ENCODE results near the gene GARIN5A.

GARIN5A gene

GRCh38 chr19:50511069-50511822 is 34.6 kb upstream of the GARIN5A start, which contains the start of gene JOSD2:
Gene JOSD2 (minus strand): TSS chr19:50511191. CDS start chr19:50510431, 760 bp downstream.
- H3K27me3 ChIP-seq (ENCODE audit: insufficient read depth, poor library complexity, severe bottlenecking): peaks cover 8% of the 10 kb centered on the region
- peak within 1 kb of the TSS; percentile 72 for H3K27ac ChIP-seq (replicated peaks)
- peak; percentile 29; the same call in 1 of the 2 replicates for TF ChIP-seq POLR2AphosphoS5 (IDR thresholded peaks at IDR 0.05; ENCODE audit: low read depth)
- no peak for TF ChIP-seq CTCF (IDR thresholded peaks at IDR 0.05; ENCODE audit: insufficient read depth, low read length)
- 0 out of 2 replicates have a peak, but pooled peaks have one; percentile 4 for TF ChIP-seq SPI1 (IDR thresholded peaks at IDR 0.05; ENCODE audit: borderline replicate concordance, low read depth)
- peak; percentile 84 for TF ChIP-seq GABPA (IDR thresholded peaks at IDR 0.05; ENCODE audit: low read depth)
- TF ChIP-seq, protein P1, sequence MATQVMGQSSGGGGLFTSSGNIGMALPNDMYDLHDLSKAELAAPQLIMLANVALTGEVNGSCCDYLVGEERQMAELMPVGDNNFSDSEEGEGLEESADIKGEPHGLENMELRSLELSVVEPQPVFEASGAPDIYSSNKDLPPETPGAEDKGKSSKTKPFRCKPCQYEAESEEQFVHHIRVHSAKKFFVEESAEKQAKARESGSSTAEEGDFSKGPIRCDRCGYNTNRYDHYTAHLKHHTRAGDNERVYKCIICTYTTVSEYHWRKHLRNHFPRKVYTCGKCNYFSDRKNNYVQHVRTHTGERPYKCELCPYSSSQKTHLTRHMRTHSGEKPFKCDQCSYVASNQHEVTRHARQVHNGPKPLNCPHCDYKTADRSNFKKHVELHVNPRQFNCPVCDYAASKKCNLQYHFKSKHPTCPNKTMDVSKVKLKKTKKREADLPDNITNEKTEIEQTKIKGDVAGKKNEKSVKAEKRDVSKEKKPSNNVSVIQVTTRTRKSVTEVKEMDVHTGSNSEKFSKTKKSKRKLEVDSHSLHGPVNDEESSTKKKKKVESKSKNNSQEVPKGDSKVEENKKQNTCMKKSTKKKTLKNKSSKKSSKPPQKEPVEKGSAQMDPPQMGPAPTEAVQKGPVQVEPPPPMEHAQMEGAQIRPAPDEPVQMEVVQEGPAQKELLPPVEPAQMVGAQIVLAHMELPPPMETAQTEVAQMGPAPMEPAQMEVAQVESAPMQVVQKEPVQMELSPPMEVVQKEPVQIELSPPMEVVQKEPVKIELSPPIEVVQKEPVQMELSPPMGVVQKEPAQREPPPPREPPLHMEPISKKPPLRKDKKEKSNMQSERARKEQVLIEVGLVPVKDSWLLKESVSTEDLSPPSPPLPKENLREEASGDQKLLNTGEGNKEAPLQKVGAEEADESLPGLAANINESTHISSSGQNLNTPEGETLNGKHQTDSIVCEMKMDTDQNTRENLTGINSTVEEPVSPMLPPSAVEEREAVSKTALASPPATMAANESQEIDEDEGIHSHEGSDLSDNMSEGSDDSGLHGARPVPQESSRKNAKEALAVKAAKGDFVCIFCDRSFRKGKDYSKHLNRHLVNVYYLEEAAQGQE (IDR thresholded peaks at IDR 0.05; ENCODE audit: insufficient replicate concordance, low read depth): no peak
- peak within 1 kb of the TSS; percentile 74 for H3K4me3 ChIP-seq (replicated peaks; ENCODE audit: insufficient read depth, low read length)
- DNase-seq (ENCODE audit: low read depth in 1 of 2, low spot score in 1 of 2): peak; percentile 98 to 99

GRCh38 chr19:50510700-50511068 is 34.0 kb upstream of the GARIN5A start:
- peak; percentile 41; the same call in 1 of the 2 replicates for TF ChIP-seq SPI1 (IDR thresholded peaks at IDR 0.05; ENCODE audit: borderline replicate concordance, low read depth)
- TF ChIP-seq GABPA (IDR thresholded peaks at IDR 0.05; ENCODE audit: low read depth): no peak
- DNase-seq (ENCODE audit: low read depth in 1 of 2, low spot score in 1 of 2): no peak
- H3K27me3 ChIP-seq (ENCODE audit: insufficient read depth, poor library complexity, severe bottlenecking): peaks cover 3% of the 10 kb centered on the region
- peak overlapping the region; percentile 74 for H3K4me3 ChIP-seq (replicated peaks; ENCODE audit: insufficient read depth, low read length)
- H3K27ac ChIP-seq (replicated peaks): peak overlapping the region; percentile 72

DNA sequence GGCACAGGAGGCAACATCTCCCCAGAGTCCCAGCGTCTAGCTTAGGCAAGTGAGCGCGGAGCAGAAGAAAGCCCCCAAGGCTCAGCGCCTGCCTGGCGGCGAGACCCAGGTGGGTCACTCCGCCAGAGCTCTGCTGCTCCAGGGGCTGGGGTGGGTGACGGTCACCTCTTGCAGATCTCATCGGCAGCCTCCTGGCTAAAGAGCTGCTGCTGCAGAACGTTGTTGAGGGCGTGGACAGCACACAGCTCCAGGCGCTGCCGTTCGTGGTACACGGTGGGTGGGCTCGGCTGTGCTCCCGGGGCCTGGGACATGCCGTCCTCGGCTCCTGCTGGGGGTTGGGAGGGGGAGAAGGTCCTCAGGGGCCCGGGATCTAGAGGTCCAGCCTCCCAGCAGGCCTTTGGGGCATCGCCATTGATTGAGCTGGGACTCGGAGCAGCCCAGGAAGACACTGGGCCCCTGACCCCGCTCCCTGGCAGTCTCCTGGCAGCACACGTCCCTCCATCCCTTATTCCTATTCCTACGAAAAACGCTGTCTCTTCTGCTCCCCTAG is 33.5 kb upstream of the GARIN5A start:
- no peak for TF ChIP-seq POLR2AphosphoS5 (IDR thresholded peaks at IDR 0.05; ENCODE audit: low read depth)
- no peak for TF ChIP-seq SPI1 (IDR thresholded peaks at IDR 0.05; ENCODE audit: borderline replicate concordance, low read depth)
- no peak for TF ChIP-seq CTCF (IDR thresholded peaks at IDR 0.05; ENCODE audit: insufficient read depth, low read length)
- TF ChIP-seq GABPA (IDR thresholded peaks at IDR 0.05; ENCODE audit: low read depth): no peak
- TF ChIP-seq, protein P1 (IDR thresholded peaks at IDR 0.05; ENCODE audit: insufficient replicate concordance, low read depth): no peak
- DNase-seq (ENCODE audit: low read depth in 1 of 2, low spot score in 1 of 2): no peak
- peak overlapping the region; percentile 72 for H3K27ac ChIP-seq (replicated peaks)
- no peaks in the 10 kb centered on the region for H3K27me3 ChIP-seq (ENCODE audit: insufficient read depth, poor library complexity, severe bottlenecking)
- peak overlapping the region; percentile 74 for H3K4me3 ChIP-seq (replicated peaks; ENCODE audit: insufficient read depth, low read length)

GRCh38 chr19:50509366-50509765 is 32.7 kb upstream of the GARIN5A start:
- no peaks in the 10 kb centered on the region for H3K27me3 ChIP-seq (ENCODE audit: insufficient read depth, poor library complexity, severe bottlenecking)
- H3K27ac ChIP-seq (replicated peaks): no peak overlapping the region
- no peak overlapping the region for H3K4me3 ChIP-seq (replicated peaks; ENCODE audit: insufficient read depth, low read length)
- no peak for DNase-seq (ENCODE audit: low read depth in 1 of 2, low spot score in 1 of 2)
- TF ChIP-seq, protein P1 (IDR thresholded peaks at IDR 0.05; ENCODE audit: insufficient replicate concordance, low read depth): no peak
- no peak for TF ChIP-seq CTCF (IDR thresholded peaks at IDR 0.05; ENCODE audit: insufficient read depth, low read length)
- no peak for TF ChIP-seq POLR2AphosphoS5 (IDR thresholded peaks at IDR 0.05; ENCODE audit: low read depth)
- TF ChIP-seq SPI1 (IDR thresholded peaks at IDR 0.05; ENCODE audit: borderline replicate concordance, low read depth): no peak
- no peak for TF ChIP-seq GABPA (IDR thresholded peaks at IDR 0.05; ENCODE audit: low read depth)

All from HL-60 (cell line).